Activated T-cell treated with anti-CD3 and anti-CD28 coated beads, Interleukin-2, amount 50 U/mL, for 24 hours (primary cell): Measurements from ENCODE around the gene DLST.

Source experiments
- DNase-seq: peaks from one replicate; pipeline ENCODE4 v3.0.0-alpha.2; 2020
- H3K27ac Mint-ChIP-seq: 2 replicates; pipeline ENCODE4 v1.8.0; 2020; ENCODE audit warnings: mild to moderate bottlenecking, mixed read lengths
- H3K27me3 Mint-ChIP-seq: 2 replicates; pipeline ENCODE4 v1.8.0; 2020; ENCODE audit warnings: mixed read lengths
- H3K36me3 Mint-ChIP-seq: 2 replicates; pipeline ENCODE4 v1.8.0; 2020; ENCODE audit warnings: low read depth, mixed read lengths
- H3K4me1 Mint-ChIP-seq: 2 replicates; pipeline ENCODE4 v1.8.0; 2020; ENCODE audit warnings: low read depth, mixed read lengths
- H3K4me3 Mint-ChIP-seq: 2 replicates; pipeline ENCODE4 v1.8.0; 2020; ENCODE audit warnings: mild to moderate bottlenecking, moderate library complexity, mixed read lengths
- H3K9me3 Mint-ChIP-seq: 2 replicates; pipeline ENCODE4 v1.8.0; 2020; ENCODE audit warnings: mixed read lengths

The DLST gene

DNA sequence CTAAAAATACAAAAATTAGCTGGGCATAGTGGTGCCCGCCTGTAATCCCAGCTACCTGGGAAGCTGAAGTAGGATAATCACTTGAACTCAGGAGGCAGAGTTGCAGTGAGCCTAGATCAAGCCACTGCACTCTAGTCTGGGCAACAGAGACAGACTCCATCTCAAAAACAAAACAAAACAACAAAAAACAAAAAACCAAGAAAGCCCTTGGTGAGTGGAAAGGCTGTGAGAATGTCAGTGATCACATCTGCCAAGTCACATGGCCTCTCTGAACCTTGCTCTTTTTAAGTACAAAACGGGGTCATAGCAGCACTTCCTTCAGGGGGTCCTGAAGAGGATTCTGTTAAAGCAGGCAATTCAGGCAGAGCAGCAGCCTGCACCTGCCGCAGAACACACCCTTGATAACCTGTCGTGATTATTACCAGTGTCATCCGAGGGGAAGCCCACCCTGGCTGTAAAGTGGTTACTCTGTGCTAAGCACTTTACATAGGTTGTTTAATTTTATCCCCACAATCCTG lies 31.7 kb downstream of the DLST start:
- Mint-ChIP-seq H3K9me3 (no peaks in the 10 kb centered on the region), H3K4me3 (no peak overlapping the region)

DNA sequence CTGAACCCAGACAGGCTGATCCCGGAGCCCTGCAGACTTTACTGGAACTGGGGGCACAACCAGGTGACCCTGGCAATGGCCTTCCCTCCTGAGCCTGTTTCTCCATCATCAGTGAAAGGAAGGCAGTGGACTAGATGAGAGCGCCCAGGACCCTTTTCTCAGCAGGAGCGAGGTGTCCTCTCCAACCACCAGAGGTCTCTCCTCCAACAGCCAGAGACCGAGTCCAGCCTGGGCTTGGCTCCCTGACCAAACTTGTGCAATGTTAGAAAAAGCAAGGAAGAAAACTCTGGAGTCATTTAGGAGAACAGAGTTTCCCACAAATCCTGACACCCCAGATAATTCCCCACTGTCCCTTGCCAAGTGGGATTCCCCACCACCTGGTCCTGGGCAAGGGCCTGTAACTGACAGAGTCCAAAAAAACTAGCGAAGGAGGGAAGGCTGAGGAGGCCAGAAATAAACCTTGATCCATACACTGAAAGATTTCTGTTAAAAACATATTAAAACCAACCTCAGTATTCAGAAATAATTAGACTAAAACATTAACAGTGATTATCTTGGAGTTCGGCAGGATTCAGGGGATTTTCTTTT lies 32.4 kb downstream of the DLST start:
- no peaks in the 10 kb centered on the region for H3K9me3 Mint-ChIP-seq
- DNase-seq = no peak

More for the DNA sequence above, 31.7 kb downstream of the DLST start:
- Mint-ChIP-seq H3K27ac (no peak overlapping the region), H3K27me3 (no peaks in the 10 kb centered on the region), H3K4me1 (no peaks in the 10 kb centered on the region), H3K36me3 (peaks cover 7% of the 10 kb centered on the region)
- no peak for DNase-seq

DNA sequence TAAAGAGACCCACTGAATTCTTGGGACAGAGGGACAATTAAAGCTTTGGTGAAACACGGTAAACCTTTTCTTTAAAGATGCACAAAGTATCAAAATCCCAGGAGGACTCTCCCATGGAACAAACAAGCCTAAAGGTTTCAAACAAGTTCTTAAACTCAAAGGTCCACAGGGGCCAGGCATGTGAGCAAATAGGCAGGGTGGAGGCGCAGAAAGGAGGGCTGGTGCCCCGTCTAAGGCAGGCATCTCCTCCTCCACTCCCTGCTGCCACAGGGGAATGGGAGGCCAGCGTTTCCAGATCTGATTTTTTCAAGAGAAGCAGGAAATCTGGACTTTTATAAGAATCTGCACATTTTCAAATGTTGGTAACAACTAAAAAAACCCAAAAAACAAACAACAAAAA lies 33.7 kb downstream of the DLST start:
- H3K4me3 Mint-ChIP-seq = no peak overlapping the region
- H3K36me3 Mint-ChIP-seq = peaks cover 8% of the 10 kb centered on the region
- no peak for DNase-seq
- H3K4me1 Mint-ChIP-seq = no peaks in the 10 kb centered on the region
- no peak overlapping the region for H3K27ac Mint-ChIP-seq
- no peaks in the 10 kb centered on the region for H3K9me3 Mint-ChIP-seq
- no peaks in the 10 kb centered on the region for H3K27me3 Mint-ChIP-seq

More for the DNA sequence above, 32.4 kb downstream of the DLST start:
- H3K36me3 Mint-ChIP-seq = peaks cover 4% of the 10 kb centered on the region
- no peak overlapping the region for H3K4me3 Mint-ChIP-seq
- no peaks in the 10 kb centered on the region for H3K4me1 Mint-ChIP-seq
- H3K27ac Mint-ChIP-seq = no peak overlapping the region
- no peaks in the 10 kb centered on the region for H3K27me3 Mint-ChIP-seq

DNA sequence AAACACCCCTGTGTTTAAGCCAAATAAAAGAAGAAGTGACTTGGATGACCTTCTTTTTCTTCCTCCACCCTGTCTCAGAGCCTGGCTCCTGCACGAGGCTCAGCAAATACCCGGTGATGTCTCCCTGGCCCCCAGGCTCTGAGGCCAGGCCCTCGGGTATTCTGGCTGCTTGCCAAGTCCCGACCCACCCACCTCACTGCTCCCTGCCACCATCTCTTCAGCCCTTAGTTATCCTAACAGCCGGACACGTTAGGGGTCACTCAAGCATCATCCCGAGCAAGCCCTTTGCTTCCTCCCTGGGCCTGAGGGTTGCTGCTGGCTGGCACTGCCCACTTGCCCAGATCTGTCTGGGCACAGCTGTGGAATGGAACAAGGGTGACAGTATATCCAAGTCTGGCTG lies 34.1 kb downstream of the DLST start:
- no peaks in the 10 kb centered on the region for H3K27me3 Mint-ChIP-seq
- H3K9me3 Mint-ChIP-seq = no peaks in the 10 kb centered on the region
- H3K27ac Mint-ChIP-seq = no peak overlapping the region
- no peak overlapping the region for H3K4me3 Mint-ChIP-seq
- DNase-seq = no peak
- peaks cover 8% of the 10 kb centered on the region for H3K36me3 Mint-ChIP-seq
- no peaks in the 10 kb centered on the region for H3K4me1 Mint-ChIP-seq

DNA sequence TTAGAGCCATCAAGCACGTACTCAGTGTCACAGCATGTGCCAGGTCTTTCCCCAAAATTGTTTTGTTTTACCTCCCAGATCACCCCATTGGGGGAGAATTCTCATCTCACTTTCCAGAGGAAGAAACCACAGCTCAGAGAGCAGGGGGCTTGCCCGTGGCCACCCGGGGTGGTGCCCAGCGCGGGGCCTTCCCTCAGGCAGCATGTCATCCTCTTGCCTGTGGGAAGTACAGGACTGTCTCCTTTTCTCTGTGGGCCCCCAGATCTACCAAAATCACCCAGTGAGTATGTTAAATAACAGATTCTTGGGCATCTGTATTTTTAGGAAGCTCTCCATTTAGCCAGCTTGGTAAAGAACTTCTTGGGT lies 35.4 kb downstream of the DLST start:
- H3K9me3 Mint-ChIP-seq = no peaks in the 10 kb centered on the region
- H3K27me3 Mint-ChIP-seq = no peaks in the 10 kb centered on the region
- H3K4me1 Mint-ChIP-seq = peaks cover 2% of the 10 kb centered on the region
- no peak for DNase-seq
- peaks cover 8% of the 10 kb centered on the region for H3K36me3 Mint-ChIP-seq
- no peak overlapping the region for H3K4me3 Mint-ChIP-seq
- H3K27ac Mint-ChIP-seq = no peak overlapping the region

DNA sequence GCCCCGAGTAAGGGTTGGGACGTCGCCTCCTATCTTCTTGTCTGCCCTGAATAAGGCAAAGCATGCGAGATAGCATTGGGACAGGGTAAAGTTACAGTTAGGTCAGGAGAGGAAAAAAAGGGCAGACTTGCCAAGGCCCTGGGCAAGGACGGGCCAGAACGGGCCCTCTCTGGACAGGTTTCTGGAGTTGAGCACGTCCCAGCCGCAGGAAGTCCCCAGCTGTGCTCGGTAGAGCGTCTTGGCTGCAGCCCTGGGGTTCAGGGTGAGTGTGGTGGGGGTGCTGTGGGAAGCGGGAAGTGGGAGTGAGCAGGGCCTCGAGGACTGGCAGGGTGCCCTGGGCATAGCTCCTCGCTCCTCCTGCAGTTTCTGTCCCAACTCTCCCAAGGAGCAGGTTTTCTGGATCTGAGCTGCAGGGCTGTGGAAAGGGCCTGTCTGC lies 35.9 kb downstream of the DLST start:
- Mint-ChIP-seq H3K36me3 (peaks cover 8% of the 10 kb centered on the region), H3K4me3 (no peak overlapping the region), H3K27ac (no peak overlapping the region), H3K9me3 (no peaks in the 10 kb centered on the region), H3K27me3 (no peaks in the 10 kb centered on the region), H3K4me1 (peaks cover 4% of the 10 kb centered on the region)
- no peak for DNase-seq

DNA sequence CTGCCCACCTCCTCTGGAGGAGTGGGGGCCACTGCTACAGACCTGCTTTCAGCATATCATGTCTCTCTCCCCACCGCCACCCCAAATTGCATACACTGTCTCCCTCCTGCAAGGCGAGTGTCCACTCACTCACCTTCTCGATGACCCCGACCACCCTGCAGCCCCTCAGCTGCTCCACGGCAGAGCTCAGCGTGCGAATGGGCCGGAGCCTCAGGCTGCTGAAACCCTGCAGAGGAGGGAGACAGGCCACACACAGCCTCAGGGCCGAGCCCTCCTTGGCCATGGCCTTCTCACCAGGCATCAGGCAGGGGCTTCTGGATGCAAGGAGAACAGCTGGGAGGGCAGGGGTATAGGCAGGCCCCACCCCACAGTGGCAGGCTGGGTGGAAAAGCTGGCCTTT lies 36.7 kb downstream of the DLST start:
- DNase-seq = no peak
- Mint-ChIP-seq H3K9me3 (no peaks in the 10 kb centered on the region), H3K4me1 (peaks cover 4% of the 10 kb centered on the region), H3K36me3 (peaks cover 8% of the 10 kb centered on the region), H3K27me3 (no peaks in the 10 kb centered on the region), H3K4me3 (no peak overlapping the region), H3K27ac (no peak overlapping the region)

DNA sequence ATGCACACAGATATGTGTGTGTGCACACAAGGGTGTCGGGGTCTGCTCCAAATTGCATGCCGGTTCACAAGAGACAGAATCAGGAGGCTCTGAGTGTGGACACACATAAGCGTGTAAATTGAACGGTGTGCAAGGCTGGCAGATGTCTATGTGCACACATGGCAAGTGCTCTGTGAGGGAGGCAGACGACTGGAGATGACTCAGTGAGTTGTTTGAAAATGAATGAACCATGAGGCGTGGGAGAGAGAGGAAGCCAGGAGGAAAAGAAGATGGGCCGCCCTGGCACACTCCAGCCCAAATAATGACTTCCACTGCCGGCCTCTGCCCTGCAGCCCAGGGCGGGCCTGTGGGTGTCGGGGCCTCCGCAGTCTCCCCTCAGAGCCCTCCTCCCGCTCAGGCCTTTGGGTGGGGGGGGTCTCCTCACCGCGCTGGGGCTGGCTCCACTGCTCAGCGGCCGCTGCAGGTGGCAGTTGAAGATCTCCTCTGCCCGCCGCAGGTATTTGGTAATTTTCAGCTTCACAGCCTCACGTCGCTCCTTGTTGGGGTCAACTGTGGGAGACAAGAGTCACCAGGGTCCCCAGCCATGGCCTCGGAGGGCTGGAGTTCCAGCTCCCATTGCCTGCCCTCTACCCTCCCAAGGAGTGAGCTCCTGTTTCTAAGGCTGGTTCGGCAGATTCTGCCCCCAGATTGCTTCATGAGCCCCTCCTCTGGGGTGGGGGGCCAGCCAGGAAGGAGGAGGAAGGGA lies 37.9 kb downstream of the DLST start:
- no peaks in the 10 kb centered on the region for H3K9me3 Mint-ChIP-seq
- peaks cover 3% of the 10 kb centered on the region for H3K27me3 Mint-ChIP-seq
- no peak for DNase-seq
- H3K27ac Mint-ChIP-seq = no peak overlapping the region
- peaks cover 7% of the 10 kb centered on the region for H3K4me1 Mint-ChIP-seq
- no peak overlapping the region for H3K4me3 Mint-ChIP-seq
- H3K36me3 Mint-ChIP-seq = peaks cover 8% of the 10 kb centered on the region

DNA sequence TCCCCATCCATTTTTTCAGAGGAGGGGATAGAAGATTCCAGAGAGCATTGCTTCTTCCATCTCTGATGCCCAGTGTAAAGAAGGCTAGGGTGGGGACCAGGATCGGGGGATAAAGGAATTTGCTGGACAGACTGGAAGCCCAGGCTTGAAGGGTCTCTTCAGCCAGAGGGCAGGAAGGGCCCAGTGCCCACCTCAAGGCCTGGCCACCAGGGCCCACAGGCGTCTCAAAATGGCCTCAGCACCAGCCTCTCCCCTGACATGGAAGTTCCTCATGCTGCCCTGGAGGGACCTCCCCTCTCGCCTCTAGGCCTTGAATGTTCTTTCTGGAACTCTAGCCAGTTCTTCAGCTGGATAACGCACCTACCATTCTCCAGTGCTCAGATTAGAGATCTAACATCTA lies 38.6 kb downstream of the DLST start:
- H3K27me3 Mint-ChIP-seq = peaks cover 3% of the 10 kb centered on the region
- H3K4me3 Mint-ChIP-seq = no peak overlapping the region
- no peak for DNase-seq
- H3K9me3 Mint-ChIP-seq = no peaks in the 10 kb centered on the region
- H3K36me3 Mint-ChIP-seq = peaks cover 8% of the 10 kb centered on the region
- H3K4me1 Mint-ChIP-seq = peaks cover 7% of the 10 kb centered on the region
- H3K27ac Mint-ChIP-seq = no peak overlapping the region

DNA sequence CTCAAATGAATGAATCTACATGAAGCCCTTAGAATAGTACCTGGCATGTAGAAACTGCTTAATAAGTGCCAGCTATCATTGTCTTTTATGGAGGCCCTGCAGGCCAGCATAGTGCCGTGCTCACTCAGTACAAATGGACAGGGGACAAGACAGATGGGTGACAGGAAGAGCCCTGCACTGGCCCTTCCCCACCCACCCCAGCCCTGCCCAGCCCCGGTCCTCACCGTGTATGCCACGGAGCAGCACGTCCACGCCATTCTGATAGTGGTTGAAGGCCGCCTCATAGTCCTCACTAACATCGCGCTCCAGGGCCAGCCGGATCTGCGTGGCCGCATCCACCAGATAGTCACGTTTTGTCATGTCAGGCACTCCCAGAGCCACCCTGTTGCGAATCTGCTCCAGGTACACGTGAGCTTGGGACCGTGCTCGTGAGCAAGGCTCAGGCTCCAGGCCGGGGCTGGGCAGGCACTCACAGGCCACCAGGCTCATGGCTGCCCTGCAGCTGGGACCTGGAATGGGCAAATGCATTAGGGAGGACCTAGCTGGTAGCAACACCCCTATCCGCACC lies 39.4 kb downstream of the DLST start:
- Mint-ChIP-seq H3K27ac (no peak overlapping the region), H3K4me3 (no peak overlapping the region), H3K36me3 (peaks cover 5% of the 10 kb centered on the region), H3K4me1 (peaks cover 7% of the 10 kb centered on the region), H3K9me3 (no peaks in the 10 kb centered on the region), H3K27me3 (peaks cover 3% of the 10 kb centered on the region)
- DNase-seq = no peak

DNA sequence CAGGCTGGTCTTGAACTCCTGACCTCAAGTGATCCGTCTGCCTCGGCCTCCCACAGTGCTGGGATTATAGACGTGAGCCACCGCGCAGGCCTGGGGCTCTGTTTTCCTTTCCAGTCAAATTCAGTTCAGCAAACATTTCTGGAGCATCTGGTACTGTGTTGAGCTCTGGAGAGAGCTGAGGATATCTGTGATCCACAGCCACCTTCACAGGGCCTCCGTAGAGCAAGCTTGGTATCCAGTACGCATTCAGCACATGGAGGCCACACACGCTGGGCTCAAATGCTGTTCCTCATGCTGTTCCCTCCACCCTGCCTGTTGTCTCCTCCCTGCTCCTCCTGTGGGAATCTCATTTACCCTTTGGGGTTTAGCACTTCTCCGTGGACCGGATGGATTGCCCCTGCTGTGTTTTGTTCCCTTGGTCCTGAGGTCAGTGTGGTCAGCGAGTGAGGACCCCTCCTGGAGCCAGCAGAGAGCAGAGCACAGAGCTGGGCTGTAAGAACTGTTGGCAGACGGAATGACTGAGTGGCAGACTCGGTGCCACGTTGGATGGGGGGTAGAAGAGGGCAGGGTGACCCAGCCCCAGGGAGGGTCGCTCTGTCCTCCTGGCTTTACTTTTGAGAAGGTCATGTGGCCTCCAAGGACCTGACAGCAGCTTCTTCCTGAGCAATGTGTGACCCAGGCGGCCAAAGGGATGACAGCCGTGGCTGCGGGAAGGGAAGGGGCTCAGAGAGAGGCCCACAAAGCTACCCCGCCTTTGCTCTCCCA lies 40.5 kb downstream of the DLST start:
- Mint-ChIP-seq H3K4me3 (peak overlapping the region; percentile 79), H3K4me1 (peaks cover 7% of the 10 kb centered on the region), H3K9me3 (no peaks in the 10 kb centered on the region), H3K27ac (peak overlapping the region; percentile 78), H3K36me3 (peaks cover 4% of the 10 kb centered on the region), H3K27me3 (peaks cover 3% of the 10 kb centered on the region)
- no peak for DNase-seq

DNA sequence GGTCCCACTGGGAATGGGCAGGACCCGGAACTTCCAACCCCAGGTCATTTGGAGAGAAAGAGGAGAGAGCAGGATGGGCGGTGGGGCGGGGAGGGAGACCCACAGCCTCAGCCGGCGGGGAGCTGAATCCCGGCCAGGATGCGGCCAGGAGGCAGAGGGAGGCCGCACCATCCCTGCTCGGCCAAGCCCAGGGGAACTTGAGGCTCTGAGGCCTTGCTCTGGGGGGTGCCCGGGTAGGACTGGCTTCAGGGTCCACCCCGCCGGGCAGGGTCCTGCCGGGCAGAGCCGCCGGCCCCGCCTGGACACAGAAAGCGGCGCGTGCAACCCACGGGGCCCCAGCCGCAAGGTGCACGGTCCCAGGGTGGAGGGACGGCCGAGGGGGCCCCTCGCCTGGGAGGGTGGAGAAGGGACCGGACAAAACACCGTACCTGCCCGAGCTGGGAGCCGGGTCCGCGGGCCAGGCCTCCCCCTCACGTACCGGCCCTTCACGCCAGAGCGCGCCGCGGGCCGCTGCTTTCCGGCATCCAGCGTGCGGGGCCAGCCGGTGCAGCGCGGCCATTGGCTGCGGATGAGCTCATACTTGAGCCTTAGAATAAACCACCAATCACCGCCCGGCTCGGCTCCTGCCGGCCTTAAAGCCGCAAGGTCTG lies 41.2 kb downstream of the DLST start, which contains the start of gene RPS6KL1:
Gene RPS6KL1 (minus strand): TSS at position 509 of the 650 bp plus-strand sequence. CDS start 1,719 bp downstream, outside the sequence.
- peaks cover 7% of the 10 kb centered on the region for H3K4me1 Mint-ChIP-seq
- peaks cover 4% of the 10 kb centered on the region for H3K36me3 Mint-ChIP-seq
- DNase-seq = peak; percentile 82
- no peaks in the 10 kb centered on the region for H3K9me3 Mint-ChIP-seq
- H3K27me3 Mint-ChIP-seq = peaks cover 3% of the 10 kb centered on the region
- H3K4me3 Mint-ChIP-seq = peak within 1 kb of the TSS; percentile 79
- H3K27ac Mint-ChIP-seq = peak within 1 kb of the TSS; percentile 78

DNA sequence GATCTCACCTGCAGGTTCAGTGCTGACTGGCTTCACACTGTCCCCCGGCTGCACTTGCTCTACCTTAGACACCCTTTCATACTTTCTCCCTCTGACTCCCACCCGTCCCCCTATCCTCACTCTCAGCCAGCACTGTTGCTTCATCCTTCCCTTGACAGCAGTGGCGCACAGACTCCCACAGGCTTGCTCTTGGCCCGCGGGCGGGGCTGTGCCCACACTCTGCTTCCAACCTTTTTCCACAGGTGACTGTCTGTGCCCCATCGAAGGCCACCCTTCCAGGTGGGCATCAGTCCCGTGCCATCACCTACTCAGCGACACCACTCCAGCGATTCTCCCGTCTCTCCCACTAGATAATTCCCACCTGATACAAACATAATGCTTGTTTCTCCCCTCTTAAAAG lies 42.3 kb downstream of the DLST start:
- Mint-ChIP-seq H3K9me3 (no peaks in the 10 kb centered on the region), H3K27me3 (peaks cover 3% of the 10 kb centered on the region), H3K4me1 (peaks cover 7% of the 10 kb centered on the region), H3K4me3 (no peak overlapping the region), H3K36me3 (peaks cover 4% of the 10 kb centered on the region), H3K27ac (no peak overlapping the region)
- DNase-seq = no peak

DNA sequence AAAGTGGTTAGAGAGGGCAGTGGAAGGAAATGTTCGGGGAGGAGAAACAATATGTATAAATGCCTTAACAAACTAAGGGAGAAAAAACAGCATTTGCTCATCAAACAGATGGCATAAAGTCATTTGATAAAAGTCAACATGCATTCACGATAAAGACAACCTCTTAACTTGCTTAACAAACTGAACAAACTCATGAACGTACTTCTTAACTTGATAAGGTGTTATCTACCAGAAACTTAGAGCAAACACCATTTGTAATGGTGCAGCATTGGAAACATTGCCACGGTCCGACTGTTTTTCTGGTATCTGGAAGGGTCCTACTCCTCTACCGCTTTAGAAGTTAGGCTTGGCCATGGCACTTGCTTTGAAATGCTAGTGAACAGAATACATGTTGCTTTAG lies 45.5 kb downstream of the DLST start:
- H3K4me3 Mint-ChIP-seq = no peak overlapping the region
- H3K9me3 Mint-ChIP-seq = no peaks in the 10 kb centered on the region
- no peak for DNase-seq
- no peaks in the 10 kb centered on the region for H3K36me3 Mint-ChIP-seq
- peaks cover 6% of the 10 kb centered on the region for H3K4me1 Mint-ChIP-seq
- peaks cover 3% of the 10 kb centered on the region for H3K27me3 Mint-ChIP-seq
- no peak overlapping the region for H3K27ac Mint-ChIP-seq
